GM19463 (cell line): ENCODE data around the gene UNC45B.
"Not testable (repeated sequence)": the region's sequence is repeated elsewhere in the genome, so short reads cannot be mapped to it uniquely, and the experiment has no call there.

ENCODE experiments used
- ATAC-seq: cut with Tn5 transposase; IDR thresholded peaks from one replicate; pipeline ENCODE4 v1.9.1; 2021; ENCODE audit warnings: mild to moderate bottlenecking, moderate library complexity; ENCODE audit not compliant: unreplicated experiment

Gene UNC45B

GRCh38 chr17:35213412-35213940 is 65.9 kb downstream of the UNC45B start:
- no peak for ATAC-seq

DNA sequence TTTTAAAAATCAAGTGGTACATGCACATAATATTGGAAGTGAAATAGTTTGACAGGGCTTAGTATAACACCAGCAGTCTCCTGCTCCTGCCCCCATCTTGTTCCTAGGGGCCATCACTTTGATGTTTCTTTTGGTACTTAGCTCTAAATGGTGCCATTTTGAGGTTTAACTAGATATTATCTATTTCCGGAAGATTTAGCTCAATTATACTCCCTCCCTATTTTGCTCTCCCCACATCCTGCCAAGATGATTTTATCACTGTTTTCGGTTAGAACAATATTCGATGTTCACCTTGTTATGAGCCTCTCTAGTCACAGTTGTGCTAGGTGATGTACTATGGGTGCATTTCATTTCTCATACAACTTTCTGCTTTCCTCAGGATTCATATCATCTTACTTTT is 66.6 kb downstream of the UNC45B start:
- no peak for ATAC-seq

GRCh38 chr17:35214631-35215273 is 67.1 kb downstream of the UNC45B start:
- ATAC-seq = no peak

DNA sequence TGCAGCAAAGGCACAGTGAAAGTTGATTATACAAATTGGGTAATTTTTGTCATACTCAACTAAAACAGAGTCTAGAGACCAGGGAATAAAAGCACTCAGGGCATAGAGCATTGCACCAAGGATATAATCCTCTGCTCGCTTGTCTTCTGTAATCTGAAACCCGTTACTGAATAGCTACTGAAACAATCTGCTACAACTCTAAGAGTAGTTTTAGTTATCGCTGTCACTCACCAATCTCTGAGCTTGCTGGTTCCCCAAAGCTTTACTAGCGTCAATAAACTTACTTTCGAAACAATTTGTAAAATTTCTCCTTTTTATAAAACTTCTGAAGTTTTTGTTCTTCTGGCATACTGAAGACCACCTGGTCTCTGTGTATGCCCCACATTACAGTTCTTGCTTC is 69.5 kb downstream of the UNC45B start:
- ATAC-seq = no peak

DNA sequence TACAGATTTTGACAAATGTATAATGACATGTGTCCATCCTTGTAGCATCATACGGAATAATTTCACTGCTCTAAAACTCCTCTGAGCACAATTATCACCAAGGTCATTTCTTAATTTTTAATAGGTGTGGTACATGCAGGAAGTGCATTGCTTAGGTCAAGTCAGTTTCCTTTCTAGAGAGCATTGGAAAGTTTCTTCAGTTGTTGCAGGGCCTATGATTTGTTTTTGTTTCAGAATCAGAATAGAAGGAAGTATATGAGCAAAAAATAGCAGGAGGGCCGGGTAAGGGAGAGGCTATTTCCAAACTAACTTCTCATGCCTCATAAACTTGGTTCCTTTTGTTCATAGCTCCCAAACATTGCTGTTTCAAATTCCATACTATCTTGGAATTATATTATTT is 71.3 kb downstream of the UNC45B start:
- ATAC-seq = no peak

DNA sequence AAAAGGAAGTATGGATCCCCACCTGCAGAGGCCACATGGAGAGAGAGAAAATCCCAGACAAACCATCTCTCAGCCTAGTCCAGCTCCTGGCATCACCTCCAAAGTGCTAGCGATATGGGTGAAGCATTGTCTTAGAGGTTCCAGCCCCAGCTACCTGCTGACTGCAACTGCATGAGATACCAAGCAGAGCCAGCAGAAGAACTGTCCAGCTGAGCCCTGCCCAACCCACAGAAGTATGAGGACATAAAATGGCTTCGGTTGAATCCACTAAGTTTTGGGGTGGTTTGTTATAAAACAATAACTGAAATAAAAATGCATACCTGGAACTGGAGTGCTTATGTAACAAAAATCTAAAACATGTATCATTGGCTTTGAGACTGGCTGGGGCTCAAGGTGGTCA is 74.8 kb downstream of the UNC45B start:
- no peak for ATAC-seq

DNA sequence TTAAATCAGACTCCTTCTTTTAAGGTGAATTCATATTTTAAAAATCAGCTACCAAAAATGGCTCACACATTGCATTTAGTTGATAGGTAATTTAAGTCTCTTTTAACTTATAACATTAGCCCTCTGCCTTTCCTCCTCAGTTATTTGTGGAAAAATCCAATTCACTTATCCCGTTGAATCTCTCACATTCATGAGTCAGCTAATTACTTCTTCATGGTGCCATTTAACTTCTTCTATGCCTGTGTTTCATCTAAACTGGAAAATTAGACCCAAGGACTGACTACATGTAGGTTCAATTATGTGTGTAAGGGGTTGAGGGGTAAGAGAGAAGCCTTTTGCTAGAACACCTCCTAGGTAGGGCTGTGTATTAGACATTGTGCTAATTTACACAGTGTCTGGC is 76.8 kb downstream of the UNC45B start:
- no peak for ATAC-seq

- no peak for ATAC-seq
Observed at GRCh38 chr17:35227546-35227945, 79.9 kb downstream of the UNC45B start.

- no peak for ATAC-seq
Observed at GRCh38 chr17:35229638-35230037, 82.0 kb downstream of the UNC45B start.

- ATAC-seq = not testable (repeated sequence)
Observed at GRCh38 chr17:35234315-35234714, 86.7 kb downstream of the UNC45B start.

DNA sequence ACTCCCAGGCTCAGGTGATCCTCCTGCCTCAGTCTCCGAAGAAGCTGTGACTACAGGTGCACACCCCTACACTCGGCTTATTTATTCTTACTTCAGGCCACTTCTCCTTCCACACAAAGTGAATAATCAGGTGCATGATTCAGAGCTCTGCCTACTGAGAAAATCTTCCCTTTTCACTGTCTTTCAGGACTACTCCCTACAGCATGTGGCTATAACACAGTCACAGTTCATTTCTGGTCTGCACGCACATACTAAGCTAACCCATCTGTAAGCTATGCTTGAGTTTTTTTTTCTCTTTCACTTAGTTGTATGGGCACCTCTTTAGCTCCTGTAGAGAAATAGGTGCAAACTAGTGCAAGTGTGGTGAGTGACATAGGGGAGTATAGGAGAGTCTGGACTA is 87.7 kb downstream of the UNC45B start:
- no peak for ATAC-seq

- no peak for ATAC-seq
Observed at GRCh38 chr17:35235917-35236316, 88.3 kb downstream of the UNC45B start.

DNA sequence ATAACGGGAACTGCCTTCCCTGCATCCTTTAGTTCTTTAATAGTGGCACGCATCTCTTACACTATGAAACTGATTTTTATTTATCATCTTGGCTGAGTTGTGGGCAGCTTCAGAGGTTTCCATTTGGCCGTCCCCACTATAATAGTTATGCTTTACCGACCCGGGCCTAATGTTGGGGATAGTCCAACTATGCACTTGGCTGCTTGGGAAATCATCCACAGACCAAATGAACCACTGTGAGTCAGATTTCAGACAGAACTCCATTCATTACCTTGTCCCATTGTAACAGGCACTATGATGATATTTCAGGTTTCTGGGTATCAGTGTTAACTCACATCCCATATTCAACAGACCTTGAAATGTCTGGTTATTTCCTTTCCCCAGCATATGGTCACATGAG is 89.2 kb downstream of the UNC45B start:
- no peak for ATAC-seq

- no peak for ATAC-seq
Observed at GRCh38 chr17:35238821-35239220, 91.2 kb downstream of the UNC45B start.
